ENCODE data around the gene KIF13A. TPM values are rescaled to one million over a fixed set of nuclear protein-coding genes. Genes with fewer than 3 reads are reported as not detected.

KIF13A gene
- total RNA-seq, 1 donor from 2014 or later = 38.4 TPM

- no peak overlapping the region for H2AFZ ChIP-seq (ENCODE audit: low read depth, low read length)
- no peak for DNase-seq (ENCODE audit: low read depth)
Observed at GRCh38 chr6:17712576-17712975, 274.9 kb downstream of the KIF13A start.

GRCh38 chr6:17710331-17710730, 277.1 kb downstream of the KIF13A start:
- H3K27me3 ChIP-seq (ENCODE audit: insufficient read depth, low read length) = no peaks in the 10 kb centered on the region
- TF ChIP-seq EZH2 (IDR thresholded peaks at IDR 0.05; ENCODE audit: insufficient read depth, low read length) (no peak), CTCF (IDR thresholded peaks at IDR 0.05; ENCODE audit: insufficient read depth, low read depth, low read length) (no peak)
- no peak overlapping the region for H2AFZ ChIP-seq (ENCODE audit: low read depth, low read length)
- Mint-ChIP-seq H3K27me3 (ENCODE audit: low read depth, unreplicated experiment) (no peaks in the 10 kb centered on the region), H3K9me3 (ENCODE audit: unreplicated experiment) (no peaks in the 10 kb centered on the region), H3K4me1 (ENCODE audit: low read depth, unreplicated experiment) (peaks cover 10% of the 10 kb centered on the region), H3K4me3 (ENCODE audit: unreplicated experiment) (no peak overlapping the region), H3K36me3 (ENCODE audit: low read depth, unreplicated experiment) (no peaks in the 10 kb centered on the region), H3K27ac (ENCODE audit: unreplicated experiment) (no peak overlapping the region)
- no peak overlapping the region for H3K27ac ChIP-seq (ENCODE audit: low read depth, low read length)
- peaks cover 12% of the 10 kb centered on the region for H3K79me2 ChIP-seq (ENCODE audit: insufficient read depth, low read length)
- FAIRE-seq (peak; percentile 32), DNase-seq (ENCODE audit: low read depth) (peak; percentile 27)
- H3K4me1 ChIP-seq (ENCODE audit: insufficient read depth, low read length) = peaks cover 13% of the 10 kb centered on the region
- H3K9ac ChIP-seq (ENCODE audit: low read length) = no peak overlapping the region
- no peak overlapping the region for H3K4me3 ChIP-seq (ENCODE audit: insufficient read depth, low read depth, low read length)
- H4K20me1 ChIP-seq (ENCODE audit: insufficient read depth, low read length) = peaks cover 4% of the 10 kb centered on the region
- H3K4me2 ChIP-seq (ENCODE audit: low read length) = no peak overlapping the region
- no peaks in the 10 kb centered on the region for H3K36me3 ChIP-seq (ENCODE audit: insufficient read depth, low read length)
- H3K9me3 ChIP-seq (ENCODE audit: insufficient read depth, low read depth, low read length) = no peaks in the 10 kb centered on the region

More at GRCh38 chr6:17712576-17712975, 274.9 kb downstream of the KIF13A start:
- no peaks in the 10 kb centered on the region for H3K9me3 Mint-ChIP-seq (ENCODE audit: unreplicated experiment)
- H3K4me1 Mint-ChIP-seq (ENCODE audit: low read depth, unreplicated experiment) = peaks cover 20% of the 10 kb centered on the region
- Histone ChIP-seq H3K9me3 (ENCODE audit: insufficient read depth, low read depth, low read length) (no peaks in the 10 kb centered on the region), H3K79me2 (ENCODE audit: insufficient read depth, low read length) (no peaks in the 10 kb centered on the region), H3K27ac (ENCODE audit: low read depth, low read length) (no peak overlapping the region), H3K27me3 (ENCODE audit: insufficient read depth, low read length) (no peaks in the 10 kb centered on the region), H3K9ac (ENCODE audit: low read length) (no peak overlapping the region), H4K20me1 (ENCODE audit: insufficient read depth, low read length) (no peaks in the 10 kb centered on the region), H3K4me1 (ENCODE audit: insufficient read depth, low read length) (peaks cover 17% of the 10 kb centered on the region), H3K4me2 (ENCODE audit: low read length) (no peak overlapping the region), H3K36me3 (ENCODE audit: insufficient read depth, low read length) (no peaks in the 10 kb centered on the region), H3K4me3 (ENCODE audit: insufficient read depth, low read depth, low read length) (no peak overlapping the region)
- no peaks in the 10 kb centered on the region for H3K27me3 Mint-ChIP-seq (ENCODE audit: low read depth, unreplicated experiment)
- FAIRE-seq = no peak
- no peaks in the 10 kb centered on the region for H3K36me3 Mint-ChIP-seq (ENCODE audit: low read depth, unreplicated experiment)
- peak overlapping the region; percentile 50 for H3K27ac Mint-ChIP-seq (ENCODE audit: unreplicated experiment)
- TF ChIP-seq EZH2 (IDR thresholded peaks at IDR 0.05; ENCODE audit: insufficient read depth, low read length) (no peak), CTCF (IDR thresholded peaks at IDR 0.05; ENCODE audit: insufficient read depth, low read depth, low read length) (no peak)
- peak overlapping the region; percentile 41 for H3K4me3 Mint-ChIP-seq (ENCODE audit: unreplicated experiment)

DNA sequence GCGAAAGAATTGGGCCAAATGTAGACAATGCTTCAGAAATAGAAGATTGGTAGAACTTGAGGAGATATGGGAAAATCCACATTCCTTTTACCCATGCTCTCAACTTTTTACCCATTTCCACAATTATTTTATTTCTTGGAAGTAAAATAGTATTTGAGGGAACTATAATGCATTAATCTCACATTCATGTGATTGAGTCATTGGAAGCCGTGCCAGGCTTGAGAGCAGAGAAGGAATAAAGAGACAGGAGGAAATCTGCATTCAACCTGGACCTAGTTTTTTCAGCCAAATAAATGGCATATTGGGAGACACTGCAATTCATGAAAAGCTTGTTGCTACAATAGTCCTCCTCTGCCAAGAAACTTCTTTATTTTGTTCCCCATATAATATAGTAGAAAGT, 278.0 kb downstream of the KIF13A start:
- no peaks in the 10 kb centered on the region for H3K9me3 Mint-ChIP-seq (ENCODE audit: unreplicated experiment)
- Histone ChIP-seq H3K27ac (ENCODE audit: low read depth, low read length) (no peak overlapping the region), H3K9ac (ENCODE audit: low read length) (no peak overlapping the region), H2AFZ (ENCODE audit: low read depth, low read length) (no peak overlapping the region), H3K27me3 (ENCODE audit: insufficient read depth, low read length) (no peaks in the 10 kb centered on the region), H3K4me2 (ENCODE audit: low read length) (no peak overlapping the region), H3K9me3 (ENCODE audit: insufficient read depth, low read depth, low read length) (no peaks in the 10 kb centered on the region), H4K20me1 (ENCODE audit: insufficient read depth, low read length) (peaks cover 4% of the 10 kb centered on the region), H3K79me2 (ENCODE audit: insufficient read depth, low read length) (peaks cover 21% of the 10 kb centered on the region), H3K36me3 (ENCODE audit: insufficient read depth, low read length) (no peaks in the 10 kb centered on the region), H3K4me1 (ENCODE audit: insufficient read depth, low read length) (peaks cover 7% of the 10 kb centered on the region), H3K4me3 (ENCODE audit: insufficient read depth, low read depth, low read length) (no peak overlapping the region)
- no peak for DNase-seq (ENCODE audit: low read depth)
- no peaks in the 10 kb centered on the region for H3K36me3 Mint-ChIP-seq (ENCODE audit: low read depth, unreplicated experiment)
- no peaks in the 10 kb centered on the region for H3K27me3 Mint-ChIP-seq (ENCODE audit: low read depth, unreplicated experiment)
- TF ChIP-seq CTCF (IDR thresholded peaks at IDR 0.05; ENCODE audit: insufficient read depth, low read depth, low read length) (no peak), EZH2 (IDR thresholded peaks at IDR 0.05; ENCODE audit: insufficient read depth, low read length) (no peak)
- no peak overlapping the region for H3K4me3 Mint-ChIP-seq (ENCODE audit: unreplicated experiment)
- no peak for FAIRE-seq
- no peak overlapping the region for H3K27ac Mint-ChIP-seq (ENCODE audit: unreplicated experiment)
- H3K4me1 Mint-ChIP-seq (ENCODE audit: low read depth, unreplicated experiment) = peaks cover 4% of the 10 kb centered on the region
